Neural progenitor cell (in vitro differentiated cells): ENCODE results near the gene BEAN1. TPM values are rescaled to one million over a fixed set of nuclear protein-coding genes. Genes with fewer than 3 reads are reported as not detected.

Experiments used
- DNase-seq: peaks from one replicate; pipeline ENCODE4 v3.0.0-alpha.2; 2016; ENCODE audit warnings: low spot score
- H2AFZ ChIP-seq: fragments of 200-600 bp; sonication (generic); replicated peaks from 2 replicates; pipeline ENCODE4 v1.6.1; 2016; ENCODE audit warnings: antibody characterized with exemption
- H3F3A ChIP-seq: fragments of 200-600 bp; sonication (generic); 2 replicates; pipeline ENCODE4 v1.6.1; 2016; ENCODE audit warnings: antibody characterized with exemption, low read depth
- H3K27ac ChIP-seq: fragments of 200-600 bp; sonication (generic); 2 replicates; pipeline ENCODE4 v1.5.1; 2016; ENCODE audit warnings: mild to moderate bottlenecking
- H3K27me3 ChIP-seq: fragments of 200-600 bp; sonication (generic); 2 replicates; pipeline ENCODE4 v1.6.1; 2016; ENCODE audit warnings: mild to moderate bottlenecking, moderate library complexity
- H3K36me3 ChIP-seq: fragments of 200-600 bp; sonication (generic); 2 replicates; pipeline ENCODE4 v1.5.1; 2016
- H3K4me1 ChIP-seq: fragments of 200-600 bp; sonication (generic); 2 replicates; pipeline ENCODE4 v1.6.1; 2016; ENCODE audit warnings: mixed run types
- H3K4me2 ChIP-seq: fragments of 200-600 bp; sonication (generic); 2 replicates; pipeline ENCODE4 v1.6.1; 2016
- H3K4me3 ChIP-seq: fragments of 200-600 bp; sonication (generic); 2 replicates; pipeline ENCODE4 v1.5.1; 2016
- H3K79me2 ChIP-seq: fragments of 200-600 bp; sonication (generic); 2 replicates; pipeline ENCODE4 v1.6.1; 2016; ENCODE audit warnings: low read depth
- H3K9ac ChIP-seq: fragments of 200-600 bp; sonication (generic); 2 replicates; pipeline ENCODE4 v1.6.1; 2016
- H3K9me3 ChIP-seq: fragments of 200-600 bp; sonication (generic); 2 replicates; pipeline ENCODE4 v1.5.1; 2016; ENCODE audit warnings: low read depth
- H4K20me1 ChIP-seq: fragments of 200-600 bp; sonication (generic); 2 replicates; pipeline ENCODE4 v1.6.1; 2016; ENCODE audit warnings: low read depth
- H3K27ac Mint-ChIP-seq: 3 replicates; pipeline ENCODE4 v1.8.0; 2021; ENCODE audit warnings: mixed read lengths
- H3K27me3 Mint-ChIP-seq: 2 replicates; pipeline ENCODE4 v1.8.0; 2022; ENCODE audit warnings: low read depth, mild to moderate bottlenecking, inconsistent platforms, moderate library complexity, mixed read lengths; ENCODE audit not compliant: insufficient read depth
- H3K36me3 Mint-ChIP-seq: 3 replicates; pipeline ENCODE4 v1.8.0; 2021; ENCODE audit warnings: mixed read lengths
- H3K4me1 Mint-ChIP-seq: 3 replicates; pipeline ENCODE4 v1.8.0; 2021; ENCODE audit warnings: mixed read lengths
- H3K4me3 Mint-ChIP-seq: 3 replicates; pipeline ENCODE4 v1.8.0; 2021; ENCODE audit warnings: mild to moderate bottlenecking, moderate library complexity, mixed read lengths
- H3K9me3 Mint-ChIP-seq: 3 replicates; pipeline ENCODE4 v1.8.0; 2020; ENCODE audit warnings: mixed read lengths
- EZH2 ChIP-seq: fragments of 200-600 bp; sonication (generic); IDR thresholded peaks from 2 replicates; pipeline ENCODE4 v1.6.1; 2017; ENCODE audit warnings: antibody characterized with exemption, mild to moderate bottlenecking, moderate library complexity
- EZH2phosphoT487 ChIP-seq: fragments of 200-600 bp; sonication (generic); IDR thresholded peaks from 2 replicates; pipeline ENCODE4 v1.6.1; 2017; ENCODE audit warnings: antibody characterized with exemption
- total RNA-seq: library from RNA; depleted of rRNA; stranded (reverse); fragments of >200 nt; gene quantifications from 2 replicates; pipeline ENCODE4 v1.2.3, GENCODE V29; 2015; ENCODE audit warnings: low replicate concordance
- TF ChIP-seq, protein P1 (sequence below): fragments of 200-600 bp; sonication (generic); IDR thresholded peaks from 2 replicates; pipeline ENCODE4 v1.5.1; 2017; ENCODE audit warnings: antibody characterized with exemption, mild to moderate bottlenecking

The BEAN1 gene
- total RNA-seq, 1 donor from 2014 or later = 0.32 TPM

DNA sequence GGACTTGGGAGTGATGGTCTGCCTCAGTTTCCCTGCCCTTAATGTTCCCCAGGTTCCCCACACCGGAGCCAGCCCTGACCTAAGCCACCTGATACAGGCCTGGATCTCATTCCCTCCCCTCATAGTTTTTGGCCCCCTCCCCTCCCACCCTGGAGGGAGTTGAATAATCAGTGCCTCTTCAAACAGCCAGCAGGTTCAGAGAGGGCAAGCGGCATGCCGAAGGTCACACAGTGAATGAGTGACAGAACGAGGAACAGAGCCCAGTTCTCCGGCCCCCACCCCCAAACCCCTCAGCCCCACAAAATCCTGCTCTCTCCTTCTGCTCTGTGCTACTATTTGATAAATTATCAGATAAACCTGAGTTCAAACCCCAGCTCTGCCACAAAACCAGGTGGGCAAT, 31.2 kb downstream of the BEAN1 start:
- Mint-ChIP-seq H3K4me1 (no peaks in the 10 kb centered on the region), H3K36me3 (no peaks in the 10 kb centered on the region)
- no peaks in the 10 kb centered on the region for H3K9me3 ChIP-seq

GRCh38 chr16:66458853-66459252, 31.8 kb downstream of the BEAN1 start:
- no peak overlapping the region for H3K27ac ChIP-seq
- H3K4me3 ChIP-seq = no peak overlapping the region

More for the DNA sequence above, 31.2 kb downstream of the BEAN1 start:
- DNase-seq = no peak
- Mint-ChIP-seq H3K27ac (no peak overlapping the region), H3K9me3 (no peaks in the 10 kb centered on the region), H3K27me3 (peaks cover 8% of the 10 kb centered on the region), H3K4me3 (no peak overlapping the region)
- H3K36me3 ChIP-seq = no peaks in the 10 kb centered on the region
- no peaks in the 10 kb centered on the region for H3K27me3 ChIP-seq
- H2AFZ ChIP-seq = peak overlapping the region; percentile 80
- H4K20me1 ChIP-seq = no peaks in the 10 kb centered on the region
- no peaks in the 10 kb centered on the region for H3K79me2 ChIP-seq
- no peak overlapping the region for H3K4me3 ChIP-seq
- no peak overlapping the region for H3K4me2 ChIP-seq
- H3K9ac ChIP-seq = no peak overlapping the region
- peaks cover 18% of the 10 kb centered on the region for H3K4me1 ChIP-seq
- TF ChIP-seq EZH2 (no peak), EZH2phosphoT487 (no peak)
- TF ChIP-seq, protein P1, sequence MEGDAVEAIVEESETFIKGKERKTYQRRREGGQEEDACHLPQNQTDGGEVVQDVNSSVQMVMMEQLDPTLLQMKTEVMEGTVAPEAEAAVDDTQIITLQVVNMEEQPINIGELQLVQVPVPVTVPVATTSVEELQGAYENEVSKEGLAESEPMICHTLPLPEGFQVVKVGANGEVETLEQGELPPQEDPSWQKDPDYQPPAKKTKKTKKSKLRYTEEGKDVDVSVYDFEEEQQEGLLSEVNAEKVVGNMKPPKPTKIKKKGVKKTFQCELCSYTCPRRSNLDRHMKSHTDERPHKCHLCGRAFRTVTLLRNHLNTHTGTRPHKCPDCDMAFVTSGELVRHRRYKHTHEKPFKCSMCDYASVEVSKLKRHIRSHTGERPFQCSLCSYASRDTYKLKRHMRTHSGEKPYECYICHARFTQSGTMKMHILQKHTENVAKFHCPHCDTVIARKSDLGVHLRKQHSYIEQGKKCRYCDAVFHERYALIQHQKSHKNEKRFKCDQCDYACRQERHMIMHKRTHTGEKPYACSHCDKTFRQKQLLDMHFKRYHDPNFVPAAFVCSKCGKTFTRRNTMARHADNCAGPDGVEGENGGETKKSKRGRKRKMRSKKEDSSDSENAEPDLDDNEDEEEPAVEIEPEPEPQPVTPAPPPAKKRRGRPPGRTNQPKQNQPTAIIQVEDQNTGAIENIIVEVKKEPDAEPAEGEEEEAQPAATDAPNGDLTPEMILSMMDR = no peak
- H3K27ac ChIP-seq = no peak overlapping the region
- H3F3A ChIP-seq = no peaks in the 10 kb centered on the region

GRCh38 chr16:66459878-66460277, 32.8 kb downstream of the BEAN1 start:
- Histone ChIP-seq H3K27me3 (peaks cover 6% of the 10 kb centered on the region), H3K79me2 (no peaks in the 10 kb centered on the region), H3K4me1 (peaks cover 18% of the 10 kb centered on the region), H4K20me1 (no peaks in the 10 kb centered on the region), H3K36me3 (no peaks in the 10 kb centered on the region), H3K4me3 (no peak overlapping the region), H3K27ac (no peak overlapping the region), H3F3A (no peaks in the 10 kb centered on the region), H3K4me2 (peak overlapping the region; percentile 4), H3K9me3 (no peaks in the 10 kb centered on the region), H3K9ac (no peak overlapping the region), H2AFZ (peak overlapping the region; percentile 60)
- H3K9me3 Mint-ChIP-seq = no peaks in the 10 kb centered on the region
- TF ChIP-seq EZH2phosphoT487 = no peak
- TF ChIP-seq, protein P1 = no peak
- no peak for TF ChIP-seq EZH2
- DNase-seq = peak; percentile 45
- H3K4me3 Mint-ChIP-seq = no peak overlapping the region
- H3K27me3 Mint-ChIP-seq = peaks cover 8% of the 10 kb centered on the region
- no peaks in the 10 kb centered on the region for H3K36me3 Mint-ChIP-seq
- no peak overlapping the region for H3K27ac Mint-ChIP-seq
- no peaks in the 10 kb centered on the region for H3K4me1 Mint-ChIP-seq

More at GRCh38 chr16:66458853-66459252, 31.8 kb downstream of the BEAN1 start:
- no peaks in the 10 kb centered on the region for H3K9me3 ChIP-seq
- H3K27ac Mint-ChIP-seq = no peak overlapping the region
- peaks cover 4% of the 10 kb centered on the region for H3K27me3 ChIP-seq
- H3K27me3 Mint-ChIP-seq = peaks cover 8% of the 10 kb centered on the region
- TF ChIP-seq, protein P1 = no peak
- no peak for TF ChIP-seq EZH2
- TF ChIP-seq EZH2phosphoT487 = no peak
- no peaks in the 10 kb centered on the region for H3K36me3 Mint-ChIP-seq
- no peaks in the 10 kb centered on the region for H3K4me1 Mint-ChIP-seq
- no peak overlapping the region for H3K4me2 ChIP-seq
- peak overlapping the region; percentile 2 for H2AFZ ChIP-seq
- no peaks in the 10 kb centered on the region for H3K9me3 Mint-ChIP-seq
- no peak for DNase-seq
- H3K4me3 Mint-ChIP-seq = no peak overlapping the region
- no peaks in the 10 kb centered on the region for H3K36me3 ChIP-seq
- H3F3A ChIP-seq = no peaks in the 10 kb centered on the region
- H4K20me1 ChIP-seq = no peaks in the 10 kb centered on the region
- H3K4me1 ChIP-seq = peaks cover 18% of the 10 kb centered on the region
- no peak overlapping the region for H3K9ac ChIP-seq
- no peaks in the 10 kb centered on the region for H3K79me2 ChIP-seq
